ENCODE data around the gene LAMP1. TPM values are rescaled to one million over a fixed set of nuclear protein-coding genes. Genes with fewer than 3 reads are reported as not detected.

LAMP1 gene
- total RNA-seq, 1 donor from 2014 or later = 236 TPM

Other genes with a start within 250 kb of the LAMP1 start
- not detected in 2 replicates for gene F7, start 191.4 kb upstream of the LAMP1 start, total RNA-seq
- gene F10, start 174.4 kb upstream of the LAMP1 start, total RNA-seq = 0.13 and 0.56 TPM in 2 replicates
- gene PROZ, start 138.6 kb upstream of the LAMP1 start, total RNA-seq = not detected in 2 replicates
- gene PCID2, start 88.6 kb upstream of the LAMP1 start, total RNA-seq = 53.4 and 67.3 TPM in 2 replicates
- 116 and 129 TPM in 2 replicates for gene CUL4A, start 87.6 kb upstream of the LAMP1 start, total RNA-seq
- gene GRTP1, start 66.9 kb downstream of the LAMP1 start, total RNA-seq = 0.07 and 0.20 TPM in 2 replicates
- 0.20 and 0.32 TPM in 2 replicates for gene ADPRHL1, start 156.2 kb downstream of the LAMP1 start, total RNA-seq
- 7.7 and 8.2 TPM in 2 replicates for gene DCUN1D2, start 193.5 kb downstream of the LAMP1 start, total RNA-seq